GM08714 (cell line): ENCODE results near the gene KRT8.
"Not testable (repeated sequence)": the region's sequence is repeated elsewhere in the genome, so short reads cannot be mapped to it uniquely, and the experiment has no call there.

Experiments
- H3K4me3 ChIP-seq: fragments of 200-500 bp; sonication (Bioruptor generic); 2 replicates; pipeline ENCODE4 v1.5.1; 2014; ENCODE audit warnings: mild to moderate bottlenecking, low read length, inconsistent platforms
- ZNF274 ChIP-seq: IDR thresholded peaks from 2 replicates; pipeline ENCODE4 v1.6.1; 2012; ENCODE audit warnings: mild to moderate bottlenecking, low read depth, low read length

KRT8 gene

GRCh38 chr12:52900896-52901714 lies 3.8 kb downstream of the KRT8 start:
- H3K4me3 ChIP-seq: no peak overlapping the region

GRCh38 chr12:52900166-52900895 lies 4.5 kb downstream of the KRT8 start:
- no peak for TF ChIP-seq ZNF274
- no peak overlapping the region for H3K4me3 ChIP-seq

More at GRCh38 chr12:52900896-52901714, 3.8 kb downstream of the KRT8 start:
- TF ChIP-seq ZNF274: no peak

- no peak for TF ChIP-seq ZNF274
- no peak overlapping the region for H3K4me3 ChIP-seq
Measured at GRCh38 chr12:52899338-52900035, 5.4 kb downstream of the KRT8 start.

- no peak overlapping the region for H3K4me3 ChIP-seq
- TF ChIP-seq ZNF274: no peak
Measured at GRCh38 chr12:52896190-52897100, 8.4 kb downstream of the KRT8 start.

GRCh38 chr12:52895726-52896189 lies 9.1 kb downstream of the KRT8 start:
- H3K4me3 ChIP-seq: no peak overlapping the region
- TF ChIP-seq ZNF274: no peak

- no peak for TF ChIP-seq ZNF274
- H3K4me3 ChIP-seq: no peak overlapping the region
Measured at GRCh38 chr12:52892974-52893373, 11.9 kb downstream of the KRT8 start.

- H3K4me3 ChIP-seq: no peak overlapping the region
- no peak for TF ChIP-seq ZNF274
Measured at GRCh38 chr12:52892207-52892852, 12.5 kb downstream of the KRT8 start.

GRCh38 chr12:52891044-52891443 lies 13.8 kb downstream of the KRT8 start:
- no peak for TF ChIP-seq ZNF274
- H3K4me3 ChIP-seq: no peak overlapping the region

GRCh38 chr12:52890417-52890816 lies 14.5 kb downstream of the KRT8 start:
- no peak for TF ChIP-seq ZNF274

GRCh38 chr12:52884526-52885293 lies 20.2 kb downstream of the KRT8 start:
- no peak overlapping the region for H3K4me3 ChIP-seq
- TF ChIP-seq ZNF274: no peak

More at GRCh38 chr12:52890417-52890816, 14.5 kb downstream of the KRT8 start:
- H3K4me3 ChIP-seq: no peak overlapping the region

GRCh38 chr12:52880499-52880898 lies 24.4 kb downstream of the KRT8 start:
- not testable (repeated sequence) for H3K4me3 ChIP-seq
